Neural cell (in vitro differentiated cells): ENCODE measurements around the gene CDC42EP5. TPM values are rescaled to one million over a fixed set of nuclear protein-coding genes. Genes with fewer than 3 reads are reported as not detected.
A peak's percentile ranks its signal among the peaks of the same experiment; 100 is the strongest.

Experiments used
- H2AFZ ChIP-seq: fragments of 200-600, 300-800 bp; sonication (generic), shearing (Covaris generic); 2 replicates; pipeline ENCODE4 v1.6.0; 2014; ENCODE audit warnings: low read depth, mild to moderate bottlenecking, antibody characterized with exemption, low read length, moderate library complexity
- H3F3A ChIP-seq: fragments of 200-600 bp; shearing (Covaris generic); 2 replicates; pipeline ENCODE4 v1.6.1; 2016; ENCODE audit warnings: mild to moderate bottlenecking, moderate library complexity, mixed read lengths, antibody characterized with exemption, low read length; ENCODE audit not compliant: insufficient read depth, poor library complexity, severe bottlenecking
- H3K27ac ChIP-seq: fragments of 200-600, 300-800 bp; sonication (generic), shearing (Covaris generic); 2 replicates; pipeline ENCODE4 v1.5.1; 2014; ENCODE audit warnings: mild to moderate bottlenecking, low read length, moderate library complexity
- H3K27me3 ChIP-seq: fragments of 300-800, 200-600 bp; sonication (generic), shearing (Covaris generic); 2 replicates; pipeline ENCODE4 v1.6.0; 2014; ENCODE audit warnings: mild to moderate bottlenecking, low read depth, low read length, moderate library complexity; ENCODE audit not compliant: insufficient read depth
- H3K36me3 ChIP-seq: fragments of 300-800, 200-600 bp; sonication (generic), shearing (Covaris generic); 2 replicates; pipeline ENCODE4 v1.5.1; 2014; ENCODE audit warnings: mild to moderate bottlenecking, antibody characterized with exemption, low read length, moderate library complexity; ENCODE audit not compliant: insufficient read depth
- H3K4me2 ChIP-seq: fragments of 300-800, 200-600 bp; sonication (generic), shearing (Covaris generic); 2 replicates; pipeline ENCODE4 v1.6.0; 2014; ENCODE audit warnings: mild to moderate bottlenecking, low read length
- H3K4me3 ChIP-seq: fragments of 300-800, 200-600 bp; sonication (generic), shearing (Covaris generic); 2 replicates; pipeline ENCODE4 v1.5.1; 2014; ENCODE audit warnings: mild to moderate bottlenecking, low read length, moderate library complexity
- H3K79me2 ChIP-seq: fragments of 200-600 bp; shearing (Covaris generic); replicated peaks from 2 replicates; pipeline ENCODE4 v1.6.0; 2014; ENCODE audit warnings: mild to moderate bottlenecking, low read length, moderate library complexity; ENCODE audit not compliant: insufficient read depth
- H3K9ac ChIP-seq: fragments of 300-800, 200-600 bp; sonication (generic), shearing (Covaris generic); 2 replicates; pipeline ENCODE4 v1.6.1; 2016; ENCODE audit warnings: mild to moderate bottlenecking, low read length, mixed read lengths
- H3K9me2 ChIP-seq: fragments of 200-600 bp; shearing (Covaris generic); 2 replicates; pipeline ENCODE4 v1.6.1; 2016; ENCODE audit warnings: mild to moderate bottlenecking, low read length, mixed read lengths; ENCODE audit not compliant: insufficient read depth
- H3K9me3 ChIP-seq: fragments of 200-600, 300-800 bp; sonication (generic), shearing (Covaris generic); 2 replicates; pipeline ENCODE4 v1.6.1; 2016; ENCODE audit warnings: mild to moderate bottlenecking, mixed run types, low read length, moderate library complexity, mixed read lengths
- H4K20me1 ChIP-seq: fragments of 200-600 bp; shearing (Covaris generic); 2 replicates; pipeline ENCODE4 v1.6.1; 2016; ENCODE audit warnings: mild to moderate bottlenecking, mixed run types; ENCODE audit not compliant: insufficient read depth
- CTCF ChIP-seq: fragments of 450-650 bp; IDR thresholded peaks from 2 replicates; pipeline ENCODE4 v1.5.1; 2014; ENCODE audit warnings: antibody characterized with exemption, mild to moderate bottlenecking, moderate library complexity; ENCODE audit not compliant: poor library complexity, severe bottlenecking
- EP300 ChIP-seq: fragments of 450-650 bp; conservative IDR thresholded peaks from 2 replicates; pipeline ENCODE4 v1.6.1; 2014; ENCODE audit warnings: antibody characterized with exemption, mild to moderate bottlenecking, moderate library complexity; ENCODE audit not compliant: poor library complexity, severe bottlenecking
- EZH2 ChIP-seq: fragments of 200-600, 300-800 bp; shearing (Covaris generic), sonication (generic); IDR thresholded peaks from 2 replicates; pipeline ENCODE4 v1.6.1; 2014; ENCODE audit warnings: antibody characterized with exemption, low read length, borderline replicate concordance, mild to moderate bottlenecking; ENCODE audit not compliant: insufficient read depth, poor library complexity, severe bottlenecking
- MXI1 ChIP-seq: fragments of 450-650 bp; conservative IDR thresholded peaks from 2 replicates; pipeline ENCODE4 v1.6.1; 2014; ENCODE audit warnings: antibody characterized with exemption, mild to moderate bottlenecking; ENCODE audit not compliant: poor library complexity, severe bottlenecking
- POLR2AphosphoS5 ChIP-seq: IDR thresholded peaks from 2 replicates; pipeline ENCODE4 v1.6.1; 2012
- RAD21 ChIP-seq: fragments of 450-650 bp; conservative IDR thresholded peaks from 2 replicates; pipeline ENCODE4 v1.6.1; 2014; ENCODE audit warnings: antibody characterized with exemption, mild to moderate bottlenecking, moderate library complexity
- REST ChIP-seq: IDR thresholded peaks from 2 replicates; pipeline ENCODE4 v1.6.1; 2012; ENCODE audit warnings: borderline replicate concordance
- SMC3 ChIP-seq: fragments of 450-650 bp; conservative IDR thresholded peaks from 2 replicates; pipeline ENCODE4 v1.6.1; 2014; ENCODE audit warnings: antibody characterized with exemption, mild to moderate bottlenecking, moderate library complexity; ENCODE audit not compliant: poor library complexity
- TAF1 ChIP-seq: IDR thresholded peaks from 2 replicates; pipeline ENCODE4 v1.6.1; 2012; ENCODE audit warnings: low read depth
- polyA plus RNA-seq: library from polyadenylated mRNA; depleted of rRNA; stranded (reverse); fragments of >200 nt; gene quantifications from 2 replicates; pipeline ENCODE4 v1.2.3, GENCODE V29; 2014

The CDC42EP5 gene
- polyA plus RNA-seq, 1 donor from 2014 or later: not detected

- H3K9me2 ChIP-seq: no peaks in the 10 kb centered on the region
- no peak overlapping the region for H3K9ac ChIP-seq
- no peak overlapping the region for H3K4me2 ChIP-seq
- H3K27me3 ChIP-seq: no peaks in the 10 kb centered on the region
- H3K9me3 ChIP-seq: no peaks in the 10 kb centered on the region
- no peak overlapping the region for H3K4me3 ChIP-seq
- no peaks in the 10 kb centered on the region for H3F3A ChIP-seq
- no peak overlapping the region for H3K27ac ChIP-seq
- no peaks in the 10 kb centered on the region for H4K20me1 ChIP-seq
- H3K79me2 ChIP-seq: no peaks in the 10 kb centered on the region
- TF ChIP-seq CTCF (no peak), MXI1 (no peak), RAD21 (no peak), REST (no peak)
- no peaks in the 10 kb centered on the region for H3K36me3 ChIP-seq
- H2AFZ ChIP-seq: no peak overlapping the region
Measured at GRCh38 chr19:54440641-54441040, 32.5 kb downstream of the CDC42EP5 start.

DNA sequence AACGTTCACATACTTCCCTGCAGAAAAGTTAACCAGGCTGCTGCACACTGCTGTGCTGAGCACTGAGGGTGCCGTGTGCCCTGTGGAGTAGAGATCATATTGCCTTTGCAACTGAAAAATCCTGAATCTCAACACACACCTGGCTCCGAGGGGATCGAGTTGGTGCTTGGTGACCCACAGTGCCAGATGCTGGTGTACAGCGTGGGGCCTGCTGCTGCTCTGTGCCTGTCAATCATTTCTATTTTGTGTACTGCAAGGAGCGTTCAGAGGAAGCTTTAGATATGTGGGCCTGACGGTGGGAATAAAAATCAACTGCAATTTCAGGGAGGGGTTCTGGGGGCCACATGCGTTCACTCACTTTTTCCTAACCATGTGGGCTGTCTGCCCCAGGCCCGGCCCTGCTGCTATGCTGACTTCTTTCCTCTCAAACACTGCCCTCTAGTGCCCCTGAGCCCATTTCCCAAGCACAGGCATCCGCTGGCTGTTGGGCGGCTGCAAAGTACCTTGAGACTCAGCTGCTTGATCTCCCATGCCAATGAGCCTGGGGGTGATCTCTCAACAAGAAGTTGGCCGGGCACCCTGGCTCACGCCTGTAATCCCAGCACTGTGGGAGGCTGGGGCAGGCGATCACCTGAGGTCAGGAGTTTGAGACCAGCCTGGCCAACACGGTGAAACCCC, 33.8 kb downstream of the CDC42EP5 start:
- Histone ChIP-seq H3F3A (no peaks in the 10 kb centered on the region), H4K20me1 (no peaks in the 10 kb centered on the region), H3K27me3 (no peaks in the 10 kb centered on the region), H3K36me3 (no peaks in the 10 kb centered on the region), H3K4me3 (no peak overlapping the region), H3K79me2 (no peaks in the 10 kb centered on the region), H2AFZ (no peak overlapping the region), H3K9me3 (no peaks in the 10 kb centered on the region), H3K27ac (no peak overlapping the region), H3K9me2 (no peaks in the 10 kb centered on the region), H3K9ac (no peak overlapping the region), H3K4me2 (no peak overlapping the region)
- TF ChIP-seq RAD21 (peak; percentile 44), SMC3 (peak; percentile 20), POLR2AphosphoS5 (no peak), EZH2 (no peak), TAF1 (no peak), EP300 (no peak), MXI1 (no peak), CTCF (peak; percentile 63), REST (no peak)
